Upper lobe of left lung (tissue), 4 donors: ENCODE results near the gene MCM3.

Experiments used
- POLR2A ChIP-seq, 4 donors: fragments of 450-650 bp; IDR thresholded peaks; one replicate each; pipeline ENCODE4 v1.5.1; 2016 to 2017; ENCODE audit warnings: antibody characterized with exemption in 4 of 4, mild to moderate bottlenecking in 2 of 4
- POLR2AphosphoS5 ChIP-seq, 2 donors: sonication (generic); formaldehyde crosslinking; IDR thresholded peaks; one replicate each; pipeline ENCODE4 v1.5.1; 2017; ENCODE audit warnings: antibody characterized with exemption in 2 of 2
- TF ChIP-seq, protein P1 (sequence below), 6 experiments: fragments of 450-650 bp in 4 of 6; fragments of 200-600 bp in 2 of 6; sonication (generic) in 2 of 6; IDR thresholded peaks; one replicate each; pipeline ENCODE4 v1.5.1; 2016 to 2019; ENCODE audit warnings: antibody characterized with exemption in 6 of 6

DNA sequence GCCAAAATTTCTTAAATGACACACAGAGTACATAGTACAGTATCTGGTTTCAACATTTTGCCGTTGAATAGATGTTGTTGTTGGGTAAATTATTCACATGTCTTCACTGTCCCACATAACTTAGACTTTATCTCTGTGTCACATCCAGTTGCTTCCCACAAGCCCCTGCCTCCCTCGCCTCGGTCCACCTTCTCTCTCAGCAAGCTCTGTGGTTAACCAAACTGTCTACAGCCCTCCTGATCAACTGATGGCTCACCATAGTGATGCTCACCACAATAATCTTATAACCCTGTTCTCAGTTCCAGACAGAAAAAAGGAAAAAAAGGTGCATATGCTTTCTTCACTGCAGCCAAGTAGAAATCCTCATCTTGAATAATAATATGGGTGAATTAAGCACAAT, 63.2 kb downstream of the MCM3 start:
- TF ChIP-seq, protein P1, sequence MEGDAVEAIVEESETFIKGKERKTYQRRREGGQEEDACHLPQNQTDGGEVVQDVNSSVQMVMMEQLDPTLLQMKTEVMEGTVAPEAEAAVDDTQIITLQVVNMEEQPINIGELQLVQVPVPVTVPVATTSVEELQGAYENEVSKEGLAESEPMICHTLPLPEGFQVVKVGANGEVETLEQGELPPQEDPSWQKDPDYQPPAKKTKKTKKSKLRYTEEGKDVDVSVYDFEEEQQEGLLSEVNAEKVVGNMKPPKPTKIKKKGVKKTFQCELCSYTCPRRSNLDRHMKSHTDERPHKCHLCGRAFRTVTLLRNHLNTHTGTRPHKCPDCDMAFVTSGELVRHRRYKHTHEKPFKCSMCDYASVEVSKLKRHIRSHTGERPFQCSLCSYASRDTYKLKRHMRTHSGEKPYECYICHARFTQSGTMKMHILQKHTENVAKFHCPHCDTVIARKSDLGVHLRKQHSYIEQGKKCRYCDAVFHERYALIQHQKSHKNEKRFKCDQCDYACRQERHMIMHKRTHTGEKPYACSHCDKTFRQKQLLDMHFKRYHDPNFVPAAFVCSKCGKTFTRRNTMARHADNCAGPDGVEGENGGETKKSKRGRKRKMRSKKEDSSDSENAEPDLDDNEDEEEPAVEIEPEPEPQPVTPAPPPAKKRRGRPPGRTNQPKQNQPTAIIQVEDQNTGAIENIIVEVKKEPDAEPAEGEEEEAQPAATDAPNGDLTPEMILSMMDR (IDR thresholded peaks at IDR 0.05), result no peak
- TF ChIP-seq POLR2AphosphoS5 (IDR thresholded peaks at IDR 0.05), result no peak
- TF ChIP-seq POLR2A (IDR thresholded peaks at IDR 0.05), result no peak
